Measurements from ENCODE around the gene TRPM3. TPM values are rescaled to one million over a fixed set of nuclear protein-coding genes. Genes with fewer than 3 reads are reported as not detected.

The TRPM3 gene
- total and polyA plus RNA-seq, 2 of the 8 experiments (the other 6 are each of a cell fraction or from before 2014, with no cell fraction given), result 2.4 to 10.9 TPM

DNA sequence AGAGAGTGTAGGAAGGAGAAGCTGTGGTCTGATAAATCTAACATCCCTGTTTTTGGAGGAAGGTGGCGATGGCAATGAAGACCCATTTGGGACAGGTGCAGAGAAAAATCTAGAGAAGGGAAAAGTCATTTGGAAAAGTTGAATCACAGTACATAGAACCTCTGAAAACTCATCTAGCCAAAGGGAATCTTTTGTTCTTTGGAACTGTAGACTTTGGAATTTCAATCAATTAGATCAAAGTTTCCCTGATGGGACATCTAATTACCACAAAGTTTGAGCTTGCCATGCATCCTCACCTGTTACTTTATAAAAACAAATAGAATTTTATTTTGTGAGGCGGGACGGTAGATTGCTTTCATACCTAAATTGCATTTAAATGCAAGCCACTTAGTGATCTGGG, 294.9 kb downstream of the TRPM3 start (continued):
- TF ChIP-seq SP1 (IDR thresholded peaks at IDR 0.05; ENCODE audit: low read depth, low read length), result no peak

Measured in H1 (cell line).